ENCODE data around the gene CBLIF. TPM values are rescaled to one million over a fixed set of nuclear protein-coding genes. Genes with fewer than 3 reads are reported as not detected.

CBLIF gene
- total RNA-seq, 2 experiments from 2014 or later = not detected

GRCh38 chr11:59810911-59811259 lies 34.4 kb downstream of the CBLIF start:
- peaks cover 6% of the 10 kb centered on the region for H3K9me3 Mint-ChIP-seq
- H3K9me3 ChIP-seq (ENCODE audit: control insufficient read depth in 1 of 2, insufficient read depth in 1 of 2, low read length in 2 of 2) = no peaks in the 10 kb centered on the region
- H3K27ac ChIP-seq (ENCODE audit: low read depth in 1 of 2, low read length in 2 of 2) = peak overlapping the region; percentile 53 to 65
- peaks cover 3% of the 10 kb centered on the region for H3K27me3 Mint-ChIP-seq
- peak overlapping the region; percentile 93 for H3K4me3 ChIP-seq (ENCODE audit: low read length)
- H3K36me3 ChIP-seq (ENCODE audit: insufficient read depth, low read length) = peaks cover 26% of the 10 kb centered on the region
- H3K4me3 Mint-ChIP-seq = peak overlapping the region; percentile 95
- H3K27ac Mint-ChIP-seq = peak overlapping the region; percentile 93
- POLR2A ChIA-PET = interaction anchor here (1.5 to 2.9 kb wide), 6 partner anchors 10 to 196 kb away, joined by 4 to 23 read pairs (median 11); partner anchors contain the start of genes OSBP, PATL1 and STX3
- intact Hi-C loops (cut with DNase I, micrococcal nuclease) = loop anchor here (2.0 to 10.0 kb wide), 5 partner anchors 56 to 254 kb away; partner anchors contain the start of genes PATL1 (in 1 of the 2) and STX3 (in 1 of the 2)
- CTCF ChIA-PET = interaction anchor here (1.3 to 3.3 kb wide), 4 partner anchors 12 to 56 kb away, joined by 3 to 37 read pairs (median 4); partner anchors contain the start of gene STX3
- DNase-seq = no peak
- H3K4me1 ChIP-seq (ENCODE audit: insufficient read depth, low read length) = peaks cover 25% of the 10 kb centered on the region
- H3K4me1 Mint-ChIP-seq (ENCODE audit: low read depth) = peaks cover 33% of the 10 kb centered on the region
- H3K27me3 ChIP-seq (ENCODE audit: control insufficient read depth in 1 of 2, insufficient read depth in 2 of 2, low read length in 2 of 2) = no peaks in the 10 kb centered on the region
- TF ChIP-seq, protein P1, sequence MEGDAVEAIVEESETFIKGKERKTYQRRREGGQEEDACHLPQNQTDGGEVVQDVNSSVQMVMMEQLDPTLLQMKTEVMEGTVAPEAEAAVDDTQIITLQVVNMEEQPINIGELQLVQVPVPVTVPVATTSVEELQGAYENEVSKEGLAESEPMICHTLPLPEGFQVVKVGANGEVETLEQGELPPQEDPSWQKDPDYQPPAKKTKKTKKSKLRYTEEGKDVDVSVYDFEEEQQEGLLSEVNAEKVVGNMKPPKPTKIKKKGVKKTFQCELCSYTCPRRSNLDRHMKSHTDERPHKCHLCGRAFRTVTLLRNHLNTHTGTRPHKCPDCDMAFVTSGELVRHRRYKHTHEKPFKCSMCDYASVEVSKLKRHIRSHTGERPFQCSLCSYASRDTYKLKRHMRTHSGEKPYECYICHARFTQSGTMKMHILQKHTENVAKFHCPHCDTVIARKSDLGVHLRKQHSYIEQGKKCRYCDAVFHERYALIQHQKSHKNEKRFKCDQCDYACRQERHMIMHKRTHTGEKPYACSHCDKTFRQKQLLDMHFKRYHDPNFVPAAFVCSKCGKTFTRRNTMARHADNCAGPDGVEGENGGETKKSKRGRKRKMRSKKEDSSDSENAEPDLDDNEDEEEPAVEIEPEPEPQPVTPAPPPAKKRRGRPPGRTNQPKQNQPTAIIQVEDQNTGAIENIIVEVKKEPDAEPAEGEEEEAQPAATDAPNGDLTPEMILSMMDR (IDR thresholded peaks at IDR 0.05) = no peak
- no peak for ATAC-seq (ENCODE audit: poor library complexity)
- peaks cover 39% of the 10 kb centered on the region for H3K36me3 Mint-ChIP-seq (ENCODE audit: low read depth)

DNA sequence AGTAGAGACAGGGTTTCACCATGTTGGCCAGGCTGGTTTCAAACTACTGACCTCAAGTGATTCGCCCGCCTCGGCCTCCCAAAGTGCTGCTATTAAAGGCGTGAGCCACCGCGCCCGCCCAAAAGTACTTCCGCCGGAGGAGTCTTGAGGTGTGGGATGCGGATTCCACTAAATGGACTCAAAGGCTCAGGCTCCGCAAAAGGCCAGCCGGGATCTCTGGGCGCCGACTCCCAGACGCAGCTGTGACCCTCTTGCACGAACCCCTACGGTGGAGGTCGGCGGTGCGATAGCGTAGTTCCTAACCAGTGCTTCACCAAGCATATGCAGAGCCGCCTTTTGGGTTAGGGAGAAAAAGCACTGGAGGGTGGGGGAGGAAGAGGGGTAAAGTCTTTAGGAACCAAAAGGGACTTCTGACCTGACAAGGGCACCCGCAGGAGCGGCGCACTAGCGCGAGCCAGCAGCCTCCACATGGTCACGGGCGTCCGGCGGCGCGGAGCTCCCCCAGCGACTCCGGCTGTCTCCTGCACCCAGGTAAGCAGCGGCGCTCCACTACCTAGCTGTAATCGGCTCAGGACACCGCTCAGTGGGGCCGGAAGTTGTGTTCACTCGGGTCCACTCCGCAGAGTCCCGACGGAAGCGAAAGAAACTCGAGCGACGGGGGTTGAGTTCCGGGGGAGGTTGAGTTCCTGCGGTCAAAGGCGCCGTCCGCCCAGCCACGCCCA lies 34.9 kb downstream of the CBLIF start, which contains the start of gene MRPL16:
Gene MRPL16 (minus strand): TSS at position 590 of the 722 bp plus-strand sequence. CDS start 120 bp downstream, at position 470.
- TF ChIP-seq, protein P1 (IDR thresholded peaks at IDR 0.05) = peak; percentile 12
- H3K9me3 Mint-ChIP-seq = peaks cover 6% of the 10 kb centered on the region
- Histone ChIP-seq H3K36me3 (ENCODE audit: insufficient read depth, low read length) (peaks cover 26% of the 10 kb centered on the region), H3K4me1 (ENCODE audit: insufficient read depth, low read length) (peaks cover 25% of the 10 kb centered on the region), H3K9me3 (ENCODE audit: control insufficient read depth in 1 of 2, insufficient read depth in 1 of 2, low read length in 2 of 2) (no peaks in the 10 kb centered on the region), H3K27ac (ENCODE audit: low read depth in 1 of 2, low read length in 2 of 2) (peak within 1 kb of the TSS; percentile 53 to 65), H3K4me3 (ENCODE audit: low read length) (peak within 1 kb of the TSS; percentile 93), H3K27me3 (ENCODE audit: control insufficient read depth in 1 of 2, insufficient read depth in 2 of 2, low read length in 2 of 2) (no peaks in the 10 kb centered on the region)
- H3K27me3 Mint-ChIP-seq = peaks cover 3% of the 10 kb centered on the region
- peaks cover 44% of the 10 kb centered on the region for H3K36me3 Mint-ChIP-seq (ENCODE audit: low read depth)
- H3K4me3 Mint-ChIP-seq = peak within 1 kb of the TSS; percentile 95
- peaks cover 33% of the 10 kb centered on the region for H3K4me1 Mint-ChIP-seq (ENCODE audit: low read depth)
- intact Hi-C loops (cut with DNase I, micrococcal nuclease) = loop anchor here (2.0 to 10.0 kb wide), 5 partner anchors 56 to 253 kb away; partner anchors contain the start of genes PATL1 (in 1 of the 2) and STX3 (in 1 of the 2)
- ATAC-seq (ENCODE audit: poor library complexity) = peak; percentile 99
- peak within 1 kb of the TSS; percentile 93 for H3K27ac Mint-ChIP-seq
- ChIA-PET POLR2A (interaction anchor here (1.5 to 2.9 kb wide), 6 partner anchors 9 to 195 kb away, joined by 4 to 23 read pairs (median 11); partner anchors contain the start of genes OSBP, PATL1 and STX3), CTCF (interaction anchor here (1.3 to 3.3 kb wide), 4 partner anchors 13 to 55 kb away, joined by 3 to 37 read pairs (median 4); partner anchors contain the start of gene STX3)
- peak; percentile 84 to 95 (median 88) for DNase-seq

DNA sequence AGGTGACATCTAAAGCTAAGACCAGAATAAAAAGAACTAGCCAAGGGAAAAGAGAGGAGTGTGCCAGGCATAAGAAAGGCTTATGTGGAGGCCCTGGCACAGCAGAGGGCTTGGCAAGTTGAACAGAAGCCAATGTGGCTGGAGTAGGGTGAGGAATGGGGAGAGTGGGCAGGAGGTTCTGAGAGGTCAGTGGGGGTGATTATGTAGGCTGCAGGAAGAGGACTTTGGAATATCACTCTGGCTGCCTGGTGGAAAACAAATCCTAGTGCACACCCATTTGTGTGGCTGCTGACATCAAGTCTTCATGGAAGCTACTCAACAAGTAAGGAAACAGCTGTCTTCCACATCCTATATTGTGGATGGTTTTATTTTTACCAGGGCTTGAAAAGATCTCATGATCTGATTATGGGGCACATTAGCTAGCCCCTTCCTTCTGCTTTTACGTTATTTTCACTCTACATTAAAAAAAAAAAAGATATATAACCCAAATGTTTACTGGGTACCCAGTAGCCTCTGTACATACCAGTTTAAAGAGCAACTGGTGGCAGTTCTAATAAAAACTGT lies 38.2 kb downstream of the CBLIF start:
- no peaks in the 10 kb centered on the region for H3K27me3 ChIP-seq (ENCODE audit: control insufficient read depth in 1 of 2, insufficient read depth in 2 of 2, low read length in 2 of 2)
- peaks cover 31% of the 10 kb centered on the region for H3K36me3 ChIP-seq (ENCODE audit: insufficient read depth, low read length)
- no peak overlapping the region for H3K4me3 ChIP-seq (ENCODE audit: low read length)
- ChIA-PET CTCF (no interaction called here), POLR2A (interaction anchor here (0.9 kb wide), 1 partner anchor 192 kb away, joined by 3 read pairs; the partner anchor contains the start of gene OSBP)
- intact Hi-C loops (cut with DNase I, micrococcal nuclease) = loop anchor here in 1 of 2 experiments (5.0 to 10.0 kb wide), 2 partner anchors 190 to 662 kb away; partner anchors contain the start of genes FAM111A and OSBP
- Mint-ChIP-seq H3K36me3 (ENCODE audit: low read depth) (peaks cover 60% of the 10 kb centered on the region), H3K4me1 (ENCODE audit: low read depth) (peaks cover 26% of the 10 kb centered on the region), H3K4me3 (no peak overlapping the region), H3K9me3 (peaks cover 3% of the 10 kb centered on the region), H3K27me3 (no peaks in the 10 kb centered on the region), H3K27ac (no peak overlapping the region)
- H3K4me1 ChIP-seq (ENCODE audit: insufficient read depth, low read length) = peaks cover 19% of the 10 kb centered on the region
- no peak for ATAC-seq (ENCODE audit: poor library complexity)
- H3K9me3 ChIP-seq (ENCODE audit: control insufficient read depth in 1 of 2, insufficient read depth in 1 of 2, low read length in 2 of 2) = no peaks in the 10 kb centered on the region
- no peak for DNase-seq
- no peak overlapping the region for H3K27ac ChIP-seq (ENCODE audit: low read depth in 1 of 2, low read length in 2 of 2)
- TF ChIP-seq, protein P1 (IDR thresholded peaks at IDR 0.05) = no peak
